Middle frontal gyrus (tissue), 1 donor: ENCODE measurements around the gene ADD1.
"Not testable (repeated sequence)": the region's sequence is repeated elsewhere in the genome, so short reads cannot be mapped to it uniquely, and the experiment has no call there.

Experiments used
- DNase-seq: peaks from one replicate; pipeline ENCODE4 v3.0.0-alpha.2; 2015; ENCODE audit warnings: low spot score; ENCODE audit errors: extremely low spot score

The ADD1 gene

DNA sequence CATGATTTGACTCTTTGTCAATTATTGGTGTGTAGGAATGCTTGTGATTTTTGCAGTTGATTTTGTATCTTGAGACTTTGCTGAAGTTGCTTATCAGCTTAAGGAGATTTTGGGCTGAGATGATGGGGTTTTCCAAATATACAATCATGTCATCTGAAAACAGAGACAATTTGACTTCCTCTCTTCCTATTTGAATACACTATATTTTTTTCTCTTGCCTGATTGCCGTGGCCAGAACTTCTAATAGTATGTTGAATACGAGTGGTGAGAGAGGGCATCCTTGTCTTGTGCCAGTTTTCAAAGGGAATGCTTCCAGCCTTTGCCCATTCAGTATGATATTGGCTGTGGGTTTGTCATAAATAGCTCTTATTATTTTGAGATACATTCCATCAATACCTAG, 74.7 kb downstream of the ADD1 start:
- not testable (repeated sequence) for DNase-seq

DNA sequence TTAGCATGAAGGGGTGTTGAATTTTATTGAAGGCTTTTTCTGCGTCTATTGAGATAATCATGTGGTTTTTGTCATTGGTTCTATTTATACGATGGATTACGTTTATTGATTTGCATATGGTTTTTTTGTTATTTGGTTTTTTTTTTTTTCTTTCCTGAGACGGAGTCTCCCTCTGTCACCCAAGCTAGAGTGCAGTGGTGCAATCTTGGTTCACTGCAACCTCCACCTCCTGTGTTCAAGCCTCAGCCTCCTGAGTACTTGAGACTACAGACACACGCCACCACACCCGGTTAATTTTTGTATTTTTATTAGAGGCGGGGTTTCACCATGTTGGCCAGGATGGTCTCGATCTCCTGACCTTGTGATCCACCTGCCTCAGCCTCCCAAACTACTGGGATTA, 75.1 kb downstream of the ADD1 start:
- not testable (repeated sequence) for DNase-seq

DNA sequence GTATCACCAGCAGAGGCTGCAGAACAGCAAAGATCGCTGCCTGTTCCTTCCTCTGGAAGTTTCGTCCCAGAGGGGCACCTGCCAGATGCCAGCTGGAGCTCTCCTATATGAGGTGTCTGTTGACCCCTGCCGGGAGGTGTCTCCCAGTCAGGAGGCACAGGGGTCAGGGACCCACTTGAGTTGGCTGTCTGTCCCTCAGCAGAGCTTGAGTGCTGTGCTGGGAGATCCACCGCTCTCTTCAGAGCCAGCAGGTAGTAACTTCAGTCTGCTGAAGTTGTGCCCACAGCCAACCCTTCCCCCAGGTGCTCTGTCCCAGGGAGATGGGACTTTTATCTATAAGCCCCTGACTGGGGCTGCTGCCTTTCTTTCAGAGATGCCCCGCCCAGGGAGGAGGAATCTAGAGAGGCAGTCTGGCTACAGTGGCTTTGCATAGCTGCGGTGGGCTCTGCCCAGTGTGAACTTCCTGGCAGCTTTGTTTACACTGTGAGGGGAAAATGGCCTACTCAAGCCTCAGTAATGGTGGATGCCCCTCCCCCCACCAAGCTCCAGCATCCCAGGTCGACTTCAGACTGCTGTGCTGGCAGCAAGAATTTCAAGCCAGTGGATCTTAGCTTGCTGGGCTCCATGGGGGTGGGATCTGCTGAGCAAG, 78.9 kb downstream of the ADD1 start:
- DNase-seq, result not testable (repeated sequence)

DNA sequence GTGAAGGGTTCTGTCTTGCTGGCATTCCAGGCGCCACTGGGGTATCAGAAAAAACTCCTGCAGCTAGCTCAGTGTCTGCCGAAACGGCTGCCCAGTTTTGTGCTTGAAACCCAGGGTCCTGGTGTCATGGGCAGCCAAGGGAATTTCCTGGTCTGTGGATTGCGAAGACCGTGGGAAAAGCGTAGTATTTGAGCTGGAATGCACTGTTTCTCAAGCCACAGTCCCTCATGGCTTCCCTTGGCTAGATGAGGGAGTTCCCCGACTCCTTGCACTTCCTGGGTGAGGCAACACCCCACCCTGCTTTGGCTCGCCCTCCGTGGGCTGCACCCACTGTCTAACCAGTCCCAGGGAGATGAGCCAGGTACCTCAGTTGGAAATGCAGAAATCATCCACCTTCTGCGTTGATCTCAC, 79.5 kb downstream of the ADD1 start:
- DNase-seq, result no peak

DNA sequence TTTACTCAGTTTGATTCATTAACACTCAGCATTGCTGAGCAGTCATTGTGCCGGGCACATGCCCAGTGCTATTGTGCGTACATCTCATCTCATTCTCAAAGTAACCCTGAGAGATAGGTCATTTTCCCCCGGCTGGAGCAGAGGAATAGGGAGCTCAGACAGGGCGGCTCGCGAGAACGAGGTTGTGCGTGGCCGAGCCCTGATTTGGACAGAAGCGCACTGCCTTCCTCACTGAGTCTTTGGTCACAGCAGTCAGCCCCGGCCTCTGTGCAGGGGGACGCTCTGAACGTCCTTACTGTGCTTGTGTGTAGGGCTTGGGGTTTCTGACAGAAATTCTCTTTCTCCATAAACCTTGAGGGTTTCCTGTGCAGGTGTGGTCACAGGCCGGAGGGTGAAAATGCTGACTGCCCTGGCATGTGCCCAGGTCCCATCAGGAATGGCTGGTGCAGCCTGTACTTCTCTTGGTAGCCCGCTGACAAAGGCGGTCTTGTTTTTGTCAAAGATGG, 80.1 kb downstream of the ADD1 start:
- DNase-seq, result no peak

DNA sequence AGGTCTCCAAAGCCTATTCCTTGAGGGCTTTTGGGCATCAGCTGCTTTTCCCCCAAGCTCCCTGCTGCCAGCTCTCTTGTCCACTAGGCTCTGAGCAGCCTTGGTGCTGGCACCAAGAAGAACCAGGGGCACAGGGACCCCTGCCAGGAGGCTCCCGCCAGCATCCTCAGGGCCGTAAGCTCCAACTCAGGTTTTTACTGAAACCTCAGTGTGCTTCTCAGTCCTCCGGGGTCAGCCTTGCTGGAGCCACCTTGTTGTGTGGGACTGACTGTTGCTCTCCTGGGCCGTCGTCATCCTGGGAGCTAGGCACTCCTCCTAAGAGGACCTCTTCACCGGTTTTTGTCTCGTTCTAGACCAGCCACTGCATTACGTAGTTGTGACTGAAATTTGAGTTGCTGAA, 80.6 kb downstream of the ADD1 start:
- DNase-seq, result no peak

DNA sequence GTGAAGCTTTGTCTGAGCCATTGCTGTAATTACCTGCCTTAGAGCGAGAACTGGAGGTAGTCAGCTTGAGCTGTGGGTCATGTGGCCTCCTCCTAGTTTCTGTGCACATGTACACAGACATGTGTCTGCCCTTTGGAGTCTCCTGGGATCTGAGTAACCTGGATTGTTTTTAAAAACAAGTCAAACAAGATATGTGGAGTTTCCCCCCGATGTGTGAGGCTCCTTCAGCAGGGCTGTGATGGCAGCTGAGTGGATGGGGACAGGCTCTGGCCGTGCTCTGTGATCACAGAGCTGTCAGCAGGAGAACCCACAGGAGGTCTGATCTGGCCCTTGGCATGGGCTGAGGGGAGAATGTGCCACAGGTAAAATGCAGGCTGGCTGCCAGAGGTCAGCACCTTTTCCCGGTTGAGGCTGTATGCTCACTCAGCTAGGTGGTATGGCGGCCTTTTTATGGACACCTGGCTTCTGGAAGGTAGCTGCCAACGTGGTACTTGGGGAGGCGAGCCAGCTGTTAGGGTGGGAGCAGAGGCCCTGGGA, 81.2 kb downstream of the ADD1 start:
- DNase-seq, result no peak

DNA sequence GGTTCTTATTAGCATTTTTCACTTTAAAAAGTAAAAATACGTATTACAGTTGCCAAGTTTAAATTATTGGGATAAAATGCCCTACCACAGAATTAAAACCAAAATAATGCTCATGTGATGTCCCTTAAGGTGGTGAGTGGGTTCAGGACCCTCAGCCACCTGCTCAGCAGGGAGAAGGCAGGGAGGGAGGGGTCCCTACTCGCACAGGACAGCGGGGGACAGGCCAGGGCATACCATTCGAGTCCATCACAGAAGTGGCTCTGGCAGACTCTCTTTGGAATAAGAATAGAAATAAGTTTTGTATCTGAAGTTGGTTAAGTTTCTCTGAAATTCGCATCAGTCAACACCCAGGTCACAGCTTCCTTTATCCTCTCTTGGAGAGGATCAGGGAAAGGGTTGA, 81.9 kb downstream of the ADD1 start:
- no peak for DNase-seq

DNA sequence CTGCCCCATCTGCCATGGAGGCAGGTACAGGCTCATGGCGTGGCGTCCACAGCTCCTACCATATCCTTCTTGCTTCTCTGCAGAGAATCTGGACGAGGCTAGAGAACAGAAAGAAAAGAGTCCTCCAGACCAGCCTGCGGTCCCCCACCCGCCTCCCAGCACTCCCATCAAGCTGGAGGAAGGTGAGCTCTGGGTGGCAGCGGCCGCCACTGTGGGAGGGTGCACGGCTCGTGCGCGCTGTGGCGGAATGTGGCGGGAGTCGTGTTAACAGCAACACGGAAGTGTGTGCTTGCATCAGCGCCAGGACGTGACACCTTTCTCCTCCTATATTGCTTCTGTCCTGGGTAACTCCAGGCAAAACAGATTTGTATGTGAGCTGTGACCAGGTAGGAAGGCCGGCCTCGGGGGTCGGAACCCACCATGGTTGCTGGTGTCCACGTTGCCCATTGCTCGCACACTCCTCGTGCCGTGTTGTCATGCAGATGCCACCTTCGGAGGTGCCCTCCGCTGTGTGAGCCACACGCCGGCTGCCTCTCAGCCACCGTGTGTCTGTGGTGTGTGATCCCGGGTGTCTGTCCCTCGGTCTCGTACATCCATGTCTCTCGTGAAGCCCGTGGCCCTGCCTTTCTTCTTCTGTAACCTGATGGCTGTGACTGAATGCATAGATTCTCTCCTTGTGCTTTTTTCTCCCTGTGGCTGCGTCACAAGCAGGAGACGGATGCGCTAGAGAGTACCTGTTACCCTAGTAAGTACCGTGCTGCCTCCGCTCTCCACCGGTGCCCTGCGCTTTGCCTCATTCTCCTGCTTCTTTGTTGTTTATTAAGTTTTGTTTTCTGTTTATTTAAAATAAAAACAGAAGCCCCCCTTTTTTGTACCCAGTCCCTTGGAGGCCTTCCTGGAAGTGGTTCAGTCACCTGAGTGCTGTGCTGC, 82.6 kb downstream of the ADD1 start:
- no peak for DNase-seq

DNA sequence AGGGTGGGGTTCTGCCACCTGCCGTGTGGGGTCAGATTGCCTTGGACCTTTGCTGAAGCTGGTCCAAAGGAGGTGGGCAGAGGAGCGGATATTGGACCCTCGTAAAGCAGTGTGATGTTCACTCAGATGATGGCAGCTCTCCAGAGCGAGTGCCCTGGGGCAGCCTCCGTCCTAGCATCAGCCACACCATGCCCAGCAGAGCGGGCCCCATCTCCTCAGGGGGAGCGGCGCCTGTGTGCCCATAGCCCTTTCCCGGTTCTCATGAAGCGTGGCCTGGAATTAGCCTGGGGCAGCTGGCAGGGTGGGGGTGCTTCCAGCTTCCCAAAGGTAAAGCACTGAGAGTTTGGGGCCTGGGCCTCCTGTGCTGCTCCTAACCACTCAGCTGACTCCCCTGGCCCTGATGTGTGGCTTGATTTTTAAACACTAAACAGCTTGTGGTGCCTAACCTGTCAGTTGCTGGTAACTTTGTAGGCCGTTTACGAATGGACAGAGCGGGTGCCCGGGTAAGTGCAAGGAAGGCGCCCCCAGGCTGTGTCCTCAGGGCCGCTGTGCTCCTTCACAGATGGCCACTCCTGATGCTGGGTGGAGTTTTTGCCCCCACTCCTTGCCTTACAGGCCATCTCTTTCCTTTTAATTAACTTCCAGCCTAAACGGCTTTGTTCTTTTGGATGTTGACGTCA, 83.5 kb downstream of the ADD1 start:
- no peak for DNase-seq

DNA sequence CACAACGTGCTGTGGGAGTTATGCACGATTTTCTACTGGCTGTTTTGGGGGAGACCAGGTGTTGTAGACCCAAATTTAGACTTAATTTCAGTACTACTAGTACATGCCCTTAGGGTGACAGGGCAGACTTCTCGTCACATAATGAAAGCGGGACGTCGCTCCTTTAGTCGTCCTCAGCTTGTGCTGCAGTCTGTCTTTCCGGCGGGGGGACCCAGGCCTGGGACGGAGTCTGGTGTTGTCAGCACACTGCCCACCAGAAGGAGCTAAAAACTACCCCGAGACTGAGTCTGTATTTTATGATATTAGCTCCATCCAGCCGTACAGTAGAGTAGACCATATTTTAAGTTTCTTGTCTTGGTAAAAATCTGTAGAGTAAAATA, 84.0 kb downstream of the ADD1 start:
- no peak for DNase-seq

DNA sequence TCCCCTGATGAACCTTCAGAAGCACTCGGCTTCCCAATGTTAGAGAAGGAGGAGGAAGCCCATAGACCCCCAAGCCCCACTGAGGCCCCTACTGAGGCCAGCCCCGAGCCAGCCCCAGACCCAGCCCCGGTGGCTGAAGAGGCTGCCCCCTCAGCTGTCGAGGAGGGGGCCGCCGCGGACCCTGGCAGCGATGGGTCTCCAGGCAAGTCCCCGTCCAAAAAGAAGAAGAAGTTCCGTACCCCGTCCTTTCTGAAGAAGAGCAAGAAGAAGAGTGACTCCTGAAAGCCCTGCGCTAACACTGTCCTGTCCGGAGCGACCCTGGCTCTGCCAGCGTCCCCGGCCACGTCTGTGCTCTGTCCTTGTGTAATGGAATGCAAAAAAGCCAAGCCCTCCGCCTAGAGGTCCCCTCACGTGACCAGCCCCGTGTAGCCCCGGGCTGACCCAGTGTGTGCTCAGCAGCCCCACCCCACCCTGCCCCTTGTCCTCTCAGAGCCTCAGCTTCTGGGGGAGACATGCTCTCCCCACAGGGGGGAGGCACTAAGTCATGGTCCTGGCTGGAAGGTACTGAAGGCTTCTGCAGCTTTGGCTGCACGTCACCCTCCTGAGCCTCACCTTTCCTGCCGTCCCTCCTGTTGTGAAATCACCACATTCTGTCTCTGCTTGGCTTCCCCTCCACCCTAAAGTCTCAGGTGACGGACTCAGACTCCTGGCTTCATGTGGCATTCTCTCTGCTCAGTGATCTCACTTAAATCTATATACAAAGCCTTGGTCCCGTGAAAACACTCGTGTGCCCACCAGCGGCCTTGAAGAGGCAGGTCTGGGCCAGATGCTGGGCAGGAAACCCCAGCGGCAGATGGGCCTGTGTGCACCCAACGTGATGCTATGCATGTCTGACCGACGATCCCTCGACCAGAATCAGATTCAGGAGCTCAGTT, 84.9 kb downstream of the ADD1 start:
- DNase-seq, result no peak

DNA sequence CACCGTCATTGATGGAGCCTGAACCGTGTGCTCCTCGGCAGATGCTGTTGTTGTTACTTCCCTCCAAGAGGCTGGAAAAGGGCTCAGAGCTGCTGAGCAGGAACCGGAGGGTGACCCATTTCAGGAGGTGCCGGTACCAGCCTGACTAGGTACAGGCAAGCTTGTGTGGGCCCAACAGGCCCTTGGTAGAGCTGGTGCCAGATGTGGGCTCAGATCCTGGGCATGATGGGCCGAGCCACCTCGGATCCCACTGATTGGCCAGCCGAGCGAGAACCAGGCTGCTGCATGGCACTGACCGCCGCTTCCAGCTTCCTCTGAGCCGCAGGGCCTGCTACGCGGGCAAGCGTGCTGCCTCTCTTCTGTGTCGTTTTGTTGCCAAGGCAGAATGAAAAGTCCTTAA, 85.8 kb downstream of the ADD1 start:
- no peak for DNase-seq

DNA sequence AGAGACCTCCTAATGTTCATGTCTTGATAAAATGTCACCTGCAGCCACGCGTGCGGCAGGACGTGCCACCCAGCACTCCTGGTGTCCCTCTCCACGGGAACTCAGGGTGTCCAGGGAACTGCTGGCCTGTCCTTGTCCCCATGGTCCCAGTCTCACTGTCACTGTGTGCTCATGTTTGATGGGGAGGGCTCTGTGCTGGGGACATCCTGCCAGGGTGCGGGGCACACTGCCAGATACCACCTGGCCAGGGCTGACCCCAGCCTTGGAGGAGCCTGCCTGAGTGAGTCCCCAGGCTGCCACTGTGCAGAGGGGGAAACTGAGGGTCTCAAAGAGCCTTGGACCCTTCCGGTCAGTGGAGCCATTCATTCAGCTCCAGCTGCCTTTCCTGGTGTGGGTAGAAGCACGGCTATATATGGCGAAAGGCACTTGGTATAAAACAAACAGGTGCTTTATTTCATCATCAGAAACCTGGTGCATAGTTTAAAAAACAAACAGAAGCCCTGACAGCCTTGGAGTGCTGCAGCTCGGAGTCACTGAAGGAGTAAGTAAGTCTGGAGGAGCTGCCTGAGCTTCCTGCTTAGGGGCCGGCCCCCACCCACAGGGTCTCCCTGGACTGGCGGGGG, 86.6 kb downstream of the ADD1 start:
- DNase-seq, result no peak

DNA sequence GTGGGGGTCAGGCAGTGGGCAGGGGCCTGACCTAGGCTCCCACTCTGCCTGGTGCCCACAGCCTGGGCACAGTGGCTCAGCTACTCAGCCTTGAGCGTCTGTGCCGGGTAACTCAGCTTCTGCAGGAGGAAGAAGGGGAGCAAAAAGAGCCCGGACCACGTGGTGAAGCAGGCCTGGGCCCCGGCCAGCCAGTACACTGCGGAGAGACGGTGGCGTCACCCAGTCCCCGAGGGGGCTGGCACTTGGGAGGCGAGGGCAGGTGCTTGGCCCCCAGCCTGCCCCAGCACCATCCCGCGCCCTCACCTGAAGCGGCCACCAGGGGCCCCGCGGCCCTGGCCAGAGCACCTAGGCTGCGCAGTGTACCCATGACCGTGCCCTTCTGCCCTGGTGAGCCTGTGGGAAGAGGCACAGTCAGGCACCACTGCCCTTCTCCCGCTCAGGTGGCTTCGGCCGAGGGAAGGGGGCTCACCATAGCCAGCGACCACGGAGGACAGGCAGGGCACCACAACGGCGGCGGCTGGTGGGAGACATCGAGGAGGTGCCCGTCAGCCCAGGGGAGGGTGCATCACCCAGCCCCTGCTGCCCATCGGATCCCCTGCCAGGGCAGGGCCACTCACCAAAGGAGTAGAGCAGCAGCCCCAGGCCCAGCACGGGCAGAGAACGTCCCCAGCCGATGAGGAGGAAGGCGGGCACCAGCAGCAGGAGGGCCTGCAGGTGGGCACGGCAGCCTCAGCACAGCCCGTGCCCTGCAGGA, 87.3 kb downstream of the ADD1 start:
- DNase-seq, result peak; percentile 22

DNA sequence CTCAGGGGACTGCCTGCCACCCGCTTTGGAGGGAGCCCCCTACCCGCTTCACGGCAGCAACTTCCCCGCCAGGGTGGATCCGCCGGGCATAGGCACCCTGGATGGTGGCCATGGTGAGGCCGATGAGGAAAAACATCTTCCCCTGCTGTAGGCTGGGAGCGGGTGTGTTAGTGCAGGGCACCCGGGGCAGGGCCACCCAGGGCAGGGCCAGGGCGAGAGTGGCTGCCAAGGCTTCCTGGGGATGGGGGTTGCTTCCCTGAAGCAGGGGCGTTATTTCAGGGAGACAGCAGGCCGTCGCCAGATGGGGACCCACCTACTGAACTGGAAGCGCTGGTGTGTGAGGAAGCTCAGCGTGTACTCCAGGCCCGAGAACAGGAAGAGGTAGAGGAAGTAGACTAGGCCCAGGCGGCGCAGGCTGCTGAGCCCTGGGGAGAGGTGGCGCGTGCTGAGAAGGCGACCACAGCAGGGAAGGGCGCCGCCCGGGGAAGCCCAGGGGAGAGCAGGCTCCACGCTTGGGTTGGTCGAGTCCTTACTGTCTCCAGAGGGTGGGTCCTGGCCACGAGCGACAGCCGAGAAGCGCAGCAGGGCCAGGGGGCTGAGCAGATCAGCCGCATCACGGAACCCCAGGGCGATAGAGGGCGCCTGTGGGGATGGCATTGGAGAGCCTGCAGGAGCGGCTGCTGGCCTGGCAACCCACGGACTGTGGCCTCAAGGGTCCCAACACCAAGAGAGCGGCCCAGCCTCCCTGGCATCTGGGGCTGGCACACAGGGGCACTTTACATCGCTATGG, 88.1 kb downstream of the ADD1 start:
- no peak for DNase-seq

DNA sequence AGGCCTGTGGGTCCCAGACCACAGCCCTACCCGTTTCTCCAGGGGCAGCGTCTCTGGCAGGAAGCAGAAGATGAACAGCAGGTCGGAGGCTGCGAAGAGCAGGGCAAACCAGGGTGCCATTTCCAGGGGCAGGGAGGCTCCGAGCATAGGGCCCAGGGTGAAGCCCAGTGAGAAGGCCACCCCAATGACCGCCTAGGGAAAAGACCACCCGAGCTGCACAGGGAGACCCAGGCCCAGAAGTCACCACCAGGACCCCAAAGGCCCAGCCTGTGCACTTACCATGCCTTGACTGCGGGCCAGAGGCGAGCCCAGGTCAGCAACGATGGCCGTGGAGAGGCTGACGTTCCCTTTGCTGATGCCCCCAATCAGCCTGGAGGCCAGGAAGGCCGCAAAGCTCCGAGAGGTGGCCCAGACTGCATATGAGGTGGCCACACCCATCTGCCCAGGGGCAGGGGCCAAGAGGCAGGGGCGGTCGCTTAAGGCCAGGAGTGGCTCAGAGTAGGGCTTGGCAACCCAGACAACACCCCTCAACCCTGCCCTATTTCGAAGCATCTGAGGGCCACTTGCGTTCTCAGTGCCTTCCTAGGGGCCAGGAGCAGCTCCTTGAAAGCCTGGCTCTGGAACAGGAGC, 88.8 kb downstream of the ADD1 start:
- DNase-seq, result no peak

DNA sequence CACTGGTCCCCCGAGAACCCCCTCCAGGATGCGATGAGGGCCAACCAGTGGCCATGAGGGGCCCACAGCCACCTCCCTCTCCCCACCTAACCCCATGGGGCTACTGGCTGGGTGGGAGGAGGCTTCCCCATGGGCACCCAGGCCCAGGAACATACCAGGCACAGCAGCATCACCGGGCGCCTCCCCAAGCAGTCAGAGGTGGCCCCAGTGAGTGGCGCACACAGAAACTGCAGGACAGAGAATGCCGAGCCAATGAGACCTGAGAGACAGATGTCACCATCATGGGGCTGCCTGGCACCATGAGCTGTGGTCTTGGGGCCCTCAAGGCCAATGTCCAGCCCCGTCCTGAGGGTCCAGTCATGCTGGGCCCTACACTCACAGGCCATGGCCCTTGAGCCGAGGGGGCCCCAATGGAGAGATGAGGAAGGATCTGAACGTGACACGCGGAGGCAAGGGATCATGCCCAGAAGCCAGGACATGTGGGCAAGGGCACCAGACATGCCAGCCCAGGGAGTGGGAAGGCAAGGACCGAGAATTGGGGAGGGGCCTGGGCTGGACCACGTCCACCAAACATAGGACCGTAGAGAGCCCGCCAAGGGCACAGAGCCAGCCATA, 89.4 kb downstream of the ADD1 start:
- no peak for DNase-seq
